Stomach (tissue), 4 donors: Measurements from ENCODE around the gene UBE2I.

ENCODE experiments used
- EP300 ChIP-seq: sonication (generic); formaldehyde crosslinking; IDR thresholded peaks from one replicate; pipeline ENCODE4 v1.6.1; 2017; ENCODE audit warnings: antibody characterized with exemption
- POLR2A ChIP-seq, 4 donors: fragments of 450-650 bp; IDR thresholded peaks; one replicate each; pipeline ENCODE4 v1.6.1; 2016; ENCODE audit warnings: antibody characterized with exemption in 4 of 4, control low read depth in 2 of 4, mild to moderate bottlenecking in 1 of 4, moderate library complexity in 1 of 4
- POLR2AphosphoS5 ChIP-seq, 3 donors: sonication (generic); formaldehyde crosslinking; IDR thresholded peaks; one replicate each; pipeline ENCODE4 v1.6.1; 2016; ENCODE audit warnings: antibody characterized with exemption in 3 of 3
- TF ChIP-seq, protein P1 (sequence below), 7 experiments: fragments of 450-650 bp in 4 of 7; fragments of 200-600 bp in 3 of 7; sonication (generic) in 3 of 7; IDR thresholded peaks; one replicate each; pipeline ENCODE4 v1.5.1; 2016 to 2019; ENCODE audit warnings: antibody characterized with exemption in 7 of 7, control low read depth in 2 of 7, mild to moderate bottlenecking in 1 of 7

DNA sequence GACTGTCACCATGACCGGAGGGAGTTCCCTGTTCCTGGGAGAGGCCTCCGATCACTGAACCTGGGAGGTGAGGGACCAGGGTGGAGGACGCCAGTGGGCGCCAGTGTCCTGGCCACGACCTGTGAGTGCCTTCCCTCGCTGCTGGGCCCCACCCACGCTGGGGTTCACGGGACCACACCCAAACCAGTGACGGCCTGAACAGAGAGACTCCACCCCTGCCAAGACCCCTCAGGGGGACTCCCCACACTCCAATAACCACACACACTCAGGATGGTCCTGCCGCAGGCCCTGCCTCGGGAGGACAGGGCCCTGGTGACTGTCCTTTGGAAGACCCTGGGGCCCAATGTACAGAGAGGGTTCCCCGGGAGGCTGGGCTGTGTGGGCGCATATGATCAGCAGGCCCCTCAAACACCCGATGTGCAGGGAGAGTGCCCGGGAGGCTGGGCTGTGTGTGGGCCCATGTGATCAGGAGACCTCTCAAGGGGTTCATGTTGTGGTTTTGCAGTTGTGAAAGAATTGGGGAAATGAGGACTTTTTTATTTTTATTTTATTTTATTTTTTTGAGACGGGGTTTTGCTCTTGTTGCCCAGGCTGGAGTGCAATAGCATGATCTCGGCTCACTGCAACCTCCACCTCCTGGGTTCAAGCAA, 27.0 kb upstream of the UBE2I start:
- TF ChIP-seq, protein P1, sequence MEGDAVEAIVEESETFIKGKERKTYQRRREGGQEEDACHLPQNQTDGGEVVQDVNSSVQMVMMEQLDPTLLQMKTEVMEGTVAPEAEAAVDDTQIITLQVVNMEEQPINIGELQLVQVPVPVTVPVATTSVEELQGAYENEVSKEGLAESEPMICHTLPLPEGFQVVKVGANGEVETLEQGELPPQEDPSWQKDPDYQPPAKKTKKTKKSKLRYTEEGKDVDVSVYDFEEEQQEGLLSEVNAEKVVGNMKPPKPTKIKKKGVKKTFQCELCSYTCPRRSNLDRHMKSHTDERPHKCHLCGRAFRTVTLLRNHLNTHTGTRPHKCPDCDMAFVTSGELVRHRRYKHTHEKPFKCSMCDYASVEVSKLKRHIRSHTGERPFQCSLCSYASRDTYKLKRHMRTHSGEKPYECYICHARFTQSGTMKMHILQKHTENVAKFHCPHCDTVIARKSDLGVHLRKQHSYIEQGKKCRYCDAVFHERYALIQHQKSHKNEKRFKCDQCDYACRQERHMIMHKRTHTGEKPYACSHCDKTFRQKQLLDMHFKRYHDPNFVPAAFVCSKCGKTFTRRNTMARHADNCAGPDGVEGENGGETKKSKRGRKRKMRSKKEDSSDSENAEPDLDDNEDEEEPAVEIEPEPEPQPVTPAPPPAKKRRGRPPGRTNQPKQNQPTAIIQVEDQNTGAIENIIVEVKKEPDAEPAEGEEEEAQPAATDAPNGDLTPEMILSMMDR (IDR thresholded peaks at IDR 0.05): no peak
- TF ChIP-seq EP300 (no peak), POLR2AphosphoS5 (IDR thresholded peaks at IDR 0.05) (no peak), POLR2A (IDR thresholded peaks at IDR 0.05) (no peak)
